ENCODE data around the gene ABHD18. TPM values are rescaled to one million over a fixed set of nuclear protein-coding genes. Genes with fewer than 3 reads are reported as not detected.

ABHD18 gene
- total RNA-seq, 1 experiment from 2014 or later: 3.6 TPM

Other genes with a start within 250 kb of the ABHD18 start
- gene SLC25A31, start 235.0 kb upstream of the ABHD18 start, total RNA-seq (2014; rRNA removed; shearing (Covaris generic)): 0.10 TPM in 1 of 2 replicates, not detected in the other
- gene HSPA4L, start 183.1 kb upstream of the ABHD18 start, total RNA-seq (2014; rRNA removed; shearing (Covaris generic)): 4.7 and 4.8 TPM in 2 replicates
- gene PLK4, start 84.5 kb upstream of the ABHD18 start, total RNA-seq (2014; rRNA removed; shearing (Covaris generic)): 55.7 and 66.5 TPM in 2 replicates
- 4.0 and 5.5 TPM in 2 replicates for gene MFSD8, start 233 bp upstream of the ABHD18 start, total RNA-seq (2014; rRNA removed; shearing (Covaris generic))
- 26.7 and 31.8 TPM in 2 replicates for gene LARP1B, start 95.9 kb downstream of the ABHD18 start, total RNA-seq (2014; rRNA removed; shearing (Covaris generic))